ENCODE results near the gene PPFIBP1.

The PPFIBP1 gene

DNA sequence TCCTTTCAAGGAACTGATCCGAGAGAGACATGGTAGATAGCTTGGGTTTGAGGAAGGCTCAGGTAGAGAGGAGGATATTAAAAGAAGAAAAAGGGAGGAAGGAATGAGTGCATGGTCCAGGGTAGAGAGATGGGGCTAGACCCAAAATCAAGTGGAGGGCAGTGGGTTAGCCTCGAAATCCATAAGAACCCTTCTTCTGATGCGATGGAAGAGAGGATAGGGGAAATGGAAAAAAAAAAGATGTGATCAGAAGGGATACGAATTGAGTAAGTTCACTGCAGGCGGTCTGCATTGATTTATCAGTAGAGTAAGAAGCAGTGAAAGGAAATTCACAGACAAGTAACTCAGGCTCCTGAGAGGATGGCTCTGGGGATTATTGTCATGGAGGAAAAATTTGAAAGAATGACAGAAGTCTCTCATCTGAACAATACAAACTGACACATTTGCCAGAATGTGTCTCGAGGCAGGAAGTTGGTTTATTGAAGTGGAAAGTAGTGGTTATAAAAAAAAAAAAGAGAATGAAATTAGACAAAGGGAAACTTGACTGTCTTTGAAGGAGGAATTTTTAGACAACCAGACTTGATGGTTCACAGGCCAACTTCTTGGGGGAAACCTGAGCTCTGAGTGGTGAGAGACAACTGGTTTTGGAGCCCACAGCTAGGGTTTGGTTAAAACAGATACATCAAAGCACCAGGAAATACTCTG, 10.2 kb downstream of the PPFIBP1 start:
- no peaks in the 10 kb centered on the region for H4K20me1 ChIP-seq (ENCODE audit: insufficient read depth, low read length)
- H3K9ac ChIP-seq (ENCODE audit: low read length): no peak overlapping the region
- no peak overlapping the region for H3K27ac ChIP-seq (ENCODE audit: low read depth, low read length, poor library complexity, severe bottlenecking)
- H3K9me2 ChIP-seq (ENCODE audit: low read depth, low read length): no peaks in the 10 kb centered on the region
- no peaks in the 10 kb centered on the region for H3K36me3 ChIP-seq (ENCODE audit: insufficient read depth, low read length)
- H3K9me3 ChIP-seq (ENCODE audit: low read length): no peaks in the 10 kb centered on the region
- no peak overlapping the region for H2AFZ ChIP-seq (ENCODE audit: low read length)
- no peak overlapping the region for H3K4me2 ChIP-seq (ENCODE audit: low read length)
- H3K27me3 ChIP-seq (ENCODE audit: insufficient read depth, low read length): no peaks in the 10 kb centered on the region
- no peaks in the 10 kb centered on the region for H3K4me1 ChIP-seq (ENCODE audit: insufficient read depth, low read length, severe bottlenecking)
- H3K4me3 ChIP-seq (ENCODE audit: low read depth, low read length, poor library complexity, severe bottlenecking): no peak overlapping the region
- no peaks in the 10 kb centered on the region for H3K79me2 ChIP-seq (ENCODE audit: insufficient read depth, low read length)
- no peak for TF ChIP-seq EZH2 (IDR thresholded peaks at IDR 0.05; ENCODE audit: borderline replicate concordance, low read length)
- TF ChIP-seq, protein P1, sequence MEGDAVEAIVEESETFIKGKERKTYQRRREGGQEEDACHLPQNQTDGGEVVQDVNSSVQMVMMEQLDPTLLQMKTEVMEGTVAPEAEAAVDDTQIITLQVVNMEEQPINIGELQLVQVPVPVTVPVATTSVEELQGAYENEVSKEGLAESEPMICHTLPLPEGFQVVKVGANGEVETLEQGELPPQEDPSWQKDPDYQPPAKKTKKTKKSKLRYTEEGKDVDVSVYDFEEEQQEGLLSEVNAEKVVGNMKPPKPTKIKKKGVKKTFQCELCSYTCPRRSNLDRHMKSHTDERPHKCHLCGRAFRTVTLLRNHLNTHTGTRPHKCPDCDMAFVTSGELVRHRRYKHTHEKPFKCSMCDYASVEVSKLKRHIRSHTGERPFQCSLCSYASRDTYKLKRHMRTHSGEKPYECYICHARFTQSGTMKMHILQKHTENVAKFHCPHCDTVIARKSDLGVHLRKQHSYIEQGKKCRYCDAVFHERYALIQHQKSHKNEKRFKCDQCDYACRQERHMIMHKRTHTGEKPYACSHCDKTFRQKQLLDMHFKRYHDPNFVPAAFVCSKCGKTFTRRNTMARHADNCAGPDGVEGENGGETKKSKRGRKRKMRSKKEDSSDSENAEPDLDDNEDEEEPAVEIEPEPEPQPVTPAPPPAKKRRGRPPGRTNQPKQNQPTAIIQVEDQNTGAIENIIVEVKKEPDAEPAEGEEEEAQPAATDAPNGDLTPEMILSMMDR (IDR thresholded peaks at IDR 0.05; ENCODE audit: low read length): no peak
- no peaks in the 10 kb centered on the region for H3F3A ChIP-seq (ENCODE audit: insufficient read depth, low read length)

DNA sequence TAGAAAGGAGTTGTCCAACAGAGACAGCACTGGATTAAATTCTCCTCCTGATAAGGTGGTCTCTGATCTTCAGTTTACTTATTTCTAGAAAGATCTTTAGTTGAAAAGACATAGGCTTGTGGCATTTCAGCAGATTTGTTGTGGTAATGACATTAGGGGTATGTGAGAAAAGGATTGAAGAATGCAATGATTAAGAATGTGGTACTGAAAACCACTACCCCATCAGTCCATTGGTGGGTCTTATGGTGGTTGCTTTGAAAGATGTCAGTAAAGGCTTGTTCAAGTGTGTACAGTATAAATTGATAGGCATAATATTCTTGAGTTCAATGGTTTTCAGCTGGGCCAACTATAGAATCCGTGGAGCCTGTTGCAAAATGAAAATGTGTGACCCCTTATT, 10.8 kb downstream of the PPFIBP1 start:
- Histone ChIP-seq H3K4me1 (ENCODE audit: insufficient read depth, low read length, severe bottlenecking) (no peaks in the 10 kb centered on the region), H2AFZ (ENCODE audit: low read length) (no peak overlapping the region), H4K20me1 (ENCODE audit: insufficient read depth, low read length) (no peaks in the 10 kb centered on the region), H3K9ac (ENCODE audit: low read length) (no peak overlapping the region), H3F3A (ENCODE audit: insufficient read depth, low read length) (no peaks in the 10 kb centered on the region), H3K9me3 (ENCODE audit: low read length) (no peaks in the 10 kb centered on the region), H3K79me2 (ENCODE audit: insufficient read depth, low read length) (no peaks in the 10 kb centered on the region), H3K9me2 (ENCODE audit: low read depth, low read length) (no peaks in the 10 kb centered on the region), H3K27me3 (ENCODE audit: insufficient read depth, low read length) (no peaks in the 10 kb centered on the region), H3K4me3 (ENCODE audit: low read depth, low read length, poor library complexity, severe bottlenecking) (no peak overlapping the region), H3K4me2 (ENCODE audit: low read length) (no peak overlapping the region), H3K27ac (ENCODE audit: low read depth, low read length, poor library complexity, severe bottlenecking) (no peak overlapping the region), H3K36me3 (ENCODE audit: insufficient read depth, low read length) (no peaks in the 10 kb centered on the region)
- TF ChIP-seq, protein P1 (IDR thresholded peaks at IDR 0.05; ENCODE audit: low read length): no peak
- TF ChIP-seq EZH2 (IDR thresholded peaks at IDR 0.05; ENCODE audit: borderline replicate concordance, low read length): no peak

DNA sequence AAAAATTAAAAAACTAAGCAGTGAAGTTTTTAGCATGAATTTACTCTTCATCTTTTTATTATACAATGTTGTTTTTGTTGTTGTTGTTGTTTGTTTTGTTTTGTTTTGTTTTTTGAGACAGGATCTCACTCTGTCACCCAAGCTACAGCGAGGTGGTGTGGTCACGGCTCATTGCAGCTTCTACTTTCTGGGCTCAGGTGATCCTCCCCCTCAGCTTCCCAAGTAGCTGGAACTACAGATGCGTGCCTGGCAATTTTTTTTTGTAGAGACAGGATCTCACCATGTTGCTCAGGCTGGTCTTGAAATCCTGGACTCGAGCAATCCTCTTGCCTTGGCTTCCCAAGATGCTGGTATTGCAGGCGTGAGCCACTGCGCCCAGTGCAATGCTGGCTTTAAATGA, 11.3 kb downstream of the PPFIBP1 start:
- no peaks in the 10 kb centered on the region for H3K9me3 ChIP-seq (ENCODE audit: low read length)
- TF ChIP-seq, protein P1 (IDR thresholded peaks at IDR 0.05; ENCODE audit: low read length): no peak
- TF ChIP-seq EZH2 (IDR thresholded peaks at IDR 0.05; ENCODE audit: borderline replicate concordance, low read length): no peak
- no peaks in the 10 kb centered on the region for H3K36me3 ChIP-seq (ENCODE audit: insufficient read depth, low read length)
- H3F3A ChIP-seq (ENCODE audit: insufficient read depth, low read length): no peaks in the 10 kb centered on the region
- no peaks in the 10 kb centered on the region for H4K20me1 ChIP-seq (ENCODE audit: insufficient read depth, low read length)
- no peak overlapping the region for H3K4me2 ChIP-seq (ENCODE audit: low read length)
- no peak overlapping the region for H2AFZ ChIP-seq (ENCODE audit: low read length)
- H3K79me2 ChIP-seq (ENCODE audit: insufficient read depth, low read length): no peaks in the 10 kb centered on the region
- H3K4me3 ChIP-seq (ENCODE audit: low read depth, low read length, poor library complexity, severe bottlenecking): no peak overlapping the region
- no peaks in the 10 kb centered on the region for H3K27me3 ChIP-seq (ENCODE audit: insufficient read depth, low read length)
- no peaks in the 10 kb centered on the region for H3K9me2 ChIP-seq (ENCODE audit: low read depth, low read length)
- H3K9ac ChIP-seq (ENCODE audit: low read length): no peak overlapping the region
- H3K4me1 ChIP-seq (ENCODE audit: insufficient read depth, low read length, severe bottlenecking): no peaks in the 10 kb centered on the region
- H3K27ac ChIP-seq (ENCODE audit: low read depth, low read length, poor library complexity, severe bottlenecking): no peak overlapping the region

Data from OCI-LY1 (cell line).